Spleen (tissue), 7 donors: ENCODE results near the gene SURF1.

Experiments
- POLR2A ChIP-seq, 3 donors: fragments of 450-650 bp; IDR thresholded peaks; one replicate each; pipeline ENCODE4 v1.5.1; 2017; ENCODE audit warnings: antibody characterized with exemption in 3 of 3, mild to moderate bottlenecking in 1 of 3
- TF ChIP-seq, protein P1 (sequence below), 11 experiments: fragments of 200-600 bp in 7 of 11; fragments of 450-650 bp in 4 of 11; sonication (generic) in 4 of 11; IDR thresholded peaks in 8 of 11; conservative IDR thresholded peaks in 3 of 11; 1 replicate in 7 of 11; 2 replicates in 4 of 11; pipeline versions ENCODE4 v1.4.0 to v1.8.0; 2016 to 2021; ENCODE audit warnings: antibody characterized with exemption in 11 of 11, inconsistent platforms in 4 of 11, mild to moderate bottlenecking in 1 of 11
- donor health status: DM: no; HTN: no; CAD: no; lungs with moderate emphysema.
- donor health status: DM: no; HTN: no; CAD: no.
- donor health status: DM: no; HTN: no; CAD: no.

DNA sequence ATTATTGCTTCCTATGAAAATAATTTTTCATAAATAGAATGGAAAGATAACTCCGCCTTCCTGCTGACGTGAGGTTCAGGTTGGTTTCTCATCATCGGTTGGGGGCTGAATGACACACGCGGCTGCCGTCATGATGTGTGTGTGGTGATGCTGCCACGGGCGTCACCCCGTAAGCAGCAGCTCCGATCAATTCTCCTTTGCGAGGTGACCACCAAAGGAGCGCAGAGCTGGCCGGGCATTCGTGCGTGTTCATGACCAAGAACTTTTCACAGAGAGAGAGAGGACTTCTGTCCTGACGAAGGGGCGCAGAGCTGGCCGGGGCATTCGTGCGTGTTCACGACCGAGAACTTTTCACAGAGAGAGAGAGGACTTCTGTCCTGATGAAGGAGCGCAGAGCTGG is 50.6 kb downstream of the SURF1 start:
- TF ChIP-seq POLR2A (IDR thresholded peaks at IDR 0.05): no peak
- TF ChIP-seq, protein P1, sequence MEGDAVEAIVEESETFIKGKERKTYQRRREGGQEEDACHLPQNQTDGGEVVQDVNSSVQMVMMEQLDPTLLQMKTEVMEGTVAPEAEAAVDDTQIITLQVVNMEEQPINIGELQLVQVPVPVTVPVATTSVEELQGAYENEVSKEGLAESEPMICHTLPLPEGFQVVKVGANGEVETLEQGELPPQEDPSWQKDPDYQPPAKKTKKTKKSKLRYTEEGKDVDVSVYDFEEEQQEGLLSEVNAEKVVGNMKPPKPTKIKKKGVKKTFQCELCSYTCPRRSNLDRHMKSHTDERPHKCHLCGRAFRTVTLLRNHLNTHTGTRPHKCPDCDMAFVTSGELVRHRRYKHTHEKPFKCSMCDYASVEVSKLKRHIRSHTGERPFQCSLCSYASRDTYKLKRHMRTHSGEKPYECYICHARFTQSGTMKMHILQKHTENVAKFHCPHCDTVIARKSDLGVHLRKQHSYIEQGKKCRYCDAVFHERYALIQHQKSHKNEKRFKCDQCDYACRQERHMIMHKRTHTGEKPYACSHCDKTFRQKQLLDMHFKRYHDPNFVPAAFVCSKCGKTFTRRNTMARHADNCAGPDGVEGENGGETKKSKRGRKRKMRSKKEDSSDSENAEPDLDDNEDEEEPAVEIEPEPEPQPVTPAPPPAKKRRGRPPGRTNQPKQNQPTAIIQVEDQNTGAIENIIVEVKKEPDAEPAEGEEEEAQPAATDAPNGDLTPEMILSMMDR (IDR thresholded peaks at IDR 0.05 in 8 of 11, conservative IDR thresholded peaks at IDR 0.05 in 3 of 11): no peak
